ENCODE data around the gene PSMD11.

- TF ChIP-seq EZH2 (IDR thresholded peaks at IDR 0.05; ENCODE audit: borderline replicate concordance, low read length) (no peak), CTCF (conservative IDR thresholded peaks at IDR 0.05 in 1 of 2, IDR thresholded peaks at IDR 0.05 in 1 of 2; ENCODE audit: extremely low read depth in 1 of 2, insufficient read depth in 1 of 2, low read depth in 1 of 2, low read length in 2 of 2) (no peak)
These were observed 45.8 kb downstream of the PSMD11 start for GRCh38 chr17:32490101-32490482.
